Glomerular visceral epithelial cell (primary cell): Measurements from ENCODE around the gene GSG1L.

Experiments used
- DNase-seq: peaks from one replicate; pipeline ENCODE4 v3.0.0-alpha.2; 2016; ENCODE audit errors: extremely low spot score

The GSG1L gene

GRCh38 chr16:27791404-27791719 lies 272.2 kb downstream of the GSG1L start:
- DNase-seq, result no peak

DNA sequence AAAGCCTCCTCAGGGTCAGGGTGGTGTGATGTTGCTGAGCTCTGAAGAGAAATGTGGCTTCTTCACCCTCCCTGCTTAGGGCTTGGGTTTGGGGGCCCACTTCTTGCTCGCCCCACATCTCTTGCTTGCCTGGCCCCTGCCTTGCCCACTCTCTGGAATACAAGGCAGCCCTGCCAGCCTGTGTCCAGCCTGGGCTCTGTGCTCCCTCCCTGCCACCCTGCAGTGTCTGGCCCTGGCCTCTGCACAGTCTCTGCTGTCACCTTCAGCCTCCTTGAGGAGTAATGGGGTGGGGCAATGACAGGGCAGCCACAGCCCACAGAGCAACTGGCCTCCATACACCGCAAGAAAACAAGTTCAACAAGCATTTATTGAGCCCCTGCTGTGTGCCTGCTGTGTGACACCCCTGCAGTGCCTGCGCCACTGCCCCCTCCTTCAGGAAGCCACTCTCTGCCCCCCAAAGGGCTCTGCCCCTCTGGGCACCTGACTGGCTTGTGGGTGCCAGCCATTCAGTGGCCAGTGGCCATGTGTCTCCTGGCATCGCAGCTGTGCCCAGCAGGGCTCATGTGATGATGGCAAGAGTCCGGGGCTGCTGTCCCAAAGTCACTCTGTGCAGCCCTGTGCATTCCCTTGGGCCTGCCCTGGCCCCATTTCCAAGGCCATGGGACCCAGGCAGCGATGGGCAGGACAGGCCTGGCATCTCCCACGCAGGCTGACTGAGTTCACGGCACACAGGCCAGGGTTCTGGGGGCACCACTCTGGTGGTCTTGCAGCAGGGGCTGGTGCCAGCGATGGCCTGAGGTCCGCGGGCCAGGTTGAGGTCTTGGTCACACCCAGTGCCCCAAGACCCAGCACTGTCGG lies 272.7 kb downstream of the GSG1L start:
- DNase-seq, result no peak

GRCh38 chr16:27789595-27790241 lies 273.8 kb downstream of the GSG1L start:
- DNase-seq, result no peak

GRCh38 chr16:27789150-27789549 lies 274.4 kb downstream of the GSG1L start:
- DNase-seq, result no peak

GRCh38 chr16:27787665-27788064 lies 275.8 kb downstream of the GSG1L start:
- no peak for DNase-seq

DNA sequence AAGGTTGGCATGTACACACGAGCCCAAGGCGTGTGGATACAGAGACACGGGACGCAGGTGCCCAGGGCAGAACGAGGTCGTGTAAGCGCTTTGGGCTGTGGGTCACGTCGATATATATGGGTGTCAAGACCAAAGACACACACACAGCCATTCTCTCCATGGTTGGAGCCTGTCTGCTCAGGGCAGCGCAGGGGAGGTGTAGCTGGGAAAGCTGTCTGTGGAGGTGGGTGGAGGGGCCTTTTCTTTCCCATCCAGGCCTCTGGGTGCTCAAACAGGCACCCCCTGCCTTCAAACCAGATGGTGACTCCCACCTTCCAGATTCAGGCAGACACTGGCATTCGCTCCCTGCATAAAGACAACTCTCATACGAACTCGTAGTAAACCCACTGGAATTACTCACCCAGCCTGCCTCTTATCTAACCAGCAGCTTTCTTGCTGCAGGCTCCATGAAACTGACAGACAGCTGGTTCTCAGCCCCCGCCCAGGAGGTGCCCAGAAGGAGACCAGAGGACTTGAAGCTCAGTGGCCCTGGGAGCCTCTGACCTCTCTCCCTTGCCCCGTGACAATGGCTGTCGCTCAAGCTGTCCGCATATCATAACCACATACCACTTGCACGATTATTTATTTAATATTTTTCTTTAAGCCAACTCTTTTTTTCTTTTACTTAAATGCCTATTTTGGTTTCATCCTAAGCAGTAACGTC lies 276.4 kb downstream of the GSG1L start:
- no peak for DNase-seq

DNA sequence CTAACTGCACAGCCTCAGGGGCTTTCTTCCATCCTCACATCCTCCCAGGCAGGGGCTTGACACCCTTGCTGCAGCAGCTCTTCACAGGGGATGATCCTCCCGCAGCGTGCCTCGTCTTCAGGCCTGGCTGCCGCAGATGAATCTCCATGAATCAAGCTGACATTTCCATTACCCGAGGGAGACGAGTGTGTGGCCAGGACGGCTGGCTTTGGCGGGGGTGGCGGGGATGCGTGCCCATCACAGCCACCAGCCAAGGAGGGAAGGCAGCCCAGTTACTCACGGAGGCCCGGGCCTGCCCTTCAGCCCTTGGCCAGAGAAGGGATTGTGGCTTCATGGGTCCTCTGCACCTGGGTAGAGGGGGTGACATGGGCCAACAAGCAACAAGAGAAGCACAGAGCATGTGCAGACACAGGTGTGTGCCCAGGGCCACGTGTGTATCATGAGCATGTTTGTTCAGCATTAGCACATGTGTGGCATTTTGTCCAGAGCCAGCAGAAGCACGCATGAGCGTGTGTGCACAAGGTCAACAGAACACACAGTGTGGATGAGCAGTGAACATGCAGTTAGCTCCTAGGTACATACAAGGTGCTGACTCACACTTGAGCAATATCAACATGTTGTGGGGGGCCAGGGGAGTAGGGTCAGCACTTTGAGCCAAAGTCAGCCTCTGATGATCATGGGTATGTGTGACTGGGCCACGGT lies 277.1 kb downstream of the GSG1L start:
- DNase-seq, result no peak

DNA sequence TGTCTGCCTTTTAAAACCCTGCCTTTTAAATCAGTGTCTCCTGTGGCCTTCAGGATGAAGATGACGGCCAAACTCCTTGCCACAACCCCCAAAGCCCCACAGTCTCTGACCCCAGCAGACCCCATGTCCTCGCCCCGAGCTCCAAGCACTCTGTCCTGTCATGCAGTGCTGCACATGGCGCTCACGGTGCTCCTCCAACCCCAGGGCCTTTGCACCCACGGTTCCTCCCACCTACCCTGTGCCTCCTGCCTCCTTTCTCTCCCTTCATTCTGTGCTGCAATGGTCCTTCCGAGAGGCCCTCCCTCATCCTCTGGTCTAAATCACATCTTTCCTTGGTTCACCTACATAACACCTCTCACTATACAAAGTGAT lies 278.2 kb downstream of the GSG1L start:
- no peak for DNase-seq

DNA sequence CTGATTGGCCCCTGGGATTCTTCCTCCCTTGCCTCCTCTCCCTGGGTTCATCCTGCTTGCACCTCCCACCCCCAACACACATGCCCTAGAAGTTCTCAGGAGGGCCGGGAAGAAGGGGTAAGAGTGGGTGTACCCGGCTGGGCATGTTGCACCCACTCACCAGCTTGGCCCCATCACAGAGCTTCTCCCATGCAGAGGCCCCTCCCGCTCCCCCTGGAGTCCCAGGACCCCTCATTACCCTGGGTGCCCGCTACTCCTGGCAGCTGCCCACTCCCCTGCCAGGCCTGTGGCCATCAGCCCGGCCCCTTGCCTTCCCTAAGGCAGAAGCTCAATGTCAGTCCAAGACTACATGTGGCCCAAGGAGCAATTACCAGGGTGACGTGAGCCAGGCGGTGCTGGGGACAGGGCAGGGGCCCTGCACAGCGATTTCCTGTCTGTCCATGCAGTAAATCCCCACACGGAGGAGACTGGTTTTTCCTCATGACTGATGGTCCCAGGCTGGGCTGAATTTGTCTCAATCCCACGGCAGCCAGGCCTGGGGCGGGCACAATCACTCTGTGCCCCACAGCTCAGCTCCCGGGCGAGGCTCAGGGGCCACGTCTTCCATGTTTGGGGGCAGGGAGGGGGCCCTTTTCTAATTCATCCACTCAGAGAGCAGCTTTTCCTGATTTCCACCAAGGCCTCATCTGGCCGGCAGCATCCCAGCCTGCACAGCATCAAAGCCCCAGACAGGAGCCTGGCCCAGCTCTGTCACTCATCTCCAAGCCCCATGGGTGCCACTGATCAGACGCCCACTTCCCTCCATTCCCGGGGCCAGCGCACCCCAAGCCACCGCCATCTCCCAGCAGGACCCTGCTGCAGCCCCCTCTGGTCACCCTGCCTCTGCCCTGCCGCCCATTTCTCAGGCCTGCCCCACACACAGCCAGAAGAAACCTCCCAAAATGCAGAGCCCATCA lies 278.9 kb downstream of the GSG1L start:
- no peak for DNase-seq

- no peak for DNase-seq
Observed at GRCh38 chr16:27781981-27782880, 281.3 kb downstream of the GSG1L start.

GRCh38 chr16:27781195-27781524 lies 282.4 kb downstream of the GSG1L start:
- no peak for DNase-seq

DNA sequence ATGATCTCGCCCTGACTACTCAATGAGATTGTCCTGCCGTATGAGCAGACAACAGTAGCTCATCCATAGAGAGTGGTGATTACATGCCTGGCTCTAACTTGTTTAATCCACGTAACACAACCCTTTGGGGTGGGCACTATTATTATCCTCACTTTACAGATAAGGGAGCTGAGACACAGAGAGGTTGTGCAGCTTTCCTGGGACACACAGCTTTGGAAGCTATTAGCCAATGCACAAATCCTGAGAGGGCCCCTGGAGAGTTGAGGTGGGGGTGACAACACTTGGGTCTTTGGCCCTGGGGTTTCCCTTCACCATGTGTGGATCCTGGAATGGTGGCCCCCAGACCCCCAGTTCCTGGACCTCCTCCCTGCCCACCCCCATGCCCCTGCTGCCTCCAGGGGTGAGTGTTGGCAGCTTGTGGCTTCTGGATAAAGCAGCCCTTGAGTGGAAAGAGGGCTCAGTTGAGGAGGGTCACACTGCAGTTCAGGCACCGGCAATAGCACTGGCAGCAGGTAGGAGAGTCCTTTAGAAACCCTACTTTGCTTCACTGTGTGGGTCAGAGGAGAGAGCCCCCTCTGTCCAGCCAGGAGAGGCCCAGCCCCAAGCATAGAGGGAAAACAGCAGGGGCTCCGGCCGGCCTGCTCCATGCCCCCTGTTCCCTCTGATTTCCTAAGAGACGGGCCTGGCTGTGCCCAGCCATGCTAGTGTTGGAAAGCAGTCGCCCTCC lies 282.9 kb downstream of the GSG1L start:
- no peak for DNase-seq

DNA sequence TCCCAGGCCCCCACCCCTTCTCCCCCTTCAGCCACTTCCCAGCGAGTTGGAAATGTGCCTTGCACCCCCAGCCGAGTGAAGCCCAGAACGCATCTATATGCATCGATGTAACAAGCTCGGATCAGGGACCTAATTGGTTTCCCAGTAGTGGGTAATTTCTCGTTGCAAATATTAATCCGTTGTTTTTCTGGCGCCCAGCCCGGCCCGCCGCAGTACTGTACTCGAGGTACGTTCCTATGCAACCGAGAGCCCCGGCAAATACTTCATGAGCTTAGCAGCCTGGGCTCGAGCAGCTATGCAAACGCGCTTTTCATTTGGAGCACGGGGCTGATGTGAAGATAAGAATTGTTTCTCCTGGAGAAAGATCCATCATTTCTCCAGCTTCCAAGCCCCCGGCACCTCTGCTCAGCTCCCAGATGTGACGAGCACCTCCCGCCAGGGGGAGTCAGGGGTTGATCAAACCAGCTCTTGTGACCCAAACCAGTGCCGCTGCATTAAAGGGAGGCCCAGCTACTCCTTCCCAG lies 283.8 kb downstream of the GSG1L start:
- no peak for DNase-seq

GRCh38 chr16:27778926-27779570 lies 284.5 kb downstream of the GSG1L start:
- DNase-seq, result no peak

DNA sequence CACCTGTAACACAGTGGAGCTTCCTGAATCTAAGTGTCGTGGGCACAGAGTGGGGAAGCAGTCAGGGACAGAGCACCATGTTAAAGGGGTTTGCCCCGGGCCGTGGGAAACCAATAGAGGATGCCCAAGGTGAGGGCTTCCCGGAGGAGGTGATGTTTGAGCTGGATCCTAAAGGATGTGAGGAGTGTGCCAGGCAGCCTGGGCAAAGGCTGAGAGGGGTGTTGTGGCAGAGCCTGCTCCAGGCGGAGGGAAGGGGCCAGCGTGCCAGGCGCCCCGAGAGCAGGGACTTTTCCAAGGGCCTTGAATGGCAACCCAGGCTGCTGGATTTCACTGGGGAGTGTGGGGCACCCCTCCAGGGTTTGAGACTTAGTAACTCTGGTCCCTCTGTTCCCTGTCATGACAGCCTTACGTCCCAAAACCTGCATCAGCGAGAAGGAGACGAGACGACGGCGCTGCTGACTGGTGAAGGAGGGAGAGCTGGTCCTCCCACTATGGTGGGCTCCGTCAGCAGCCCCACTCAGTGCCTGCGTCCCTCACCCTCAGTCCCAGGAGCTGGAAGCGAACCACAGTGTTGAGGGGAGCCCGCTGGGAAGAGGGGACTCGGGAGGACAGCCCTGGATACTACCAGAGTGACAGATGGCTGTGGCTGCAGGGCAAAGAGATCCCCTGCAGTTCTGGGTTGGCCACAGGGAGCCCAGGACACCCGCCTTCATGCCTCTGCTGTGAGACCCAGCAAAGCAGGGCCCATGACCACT lies 285.2 kb downstream of the GSG1L start:
- no peak for DNase-seq

DNA sequence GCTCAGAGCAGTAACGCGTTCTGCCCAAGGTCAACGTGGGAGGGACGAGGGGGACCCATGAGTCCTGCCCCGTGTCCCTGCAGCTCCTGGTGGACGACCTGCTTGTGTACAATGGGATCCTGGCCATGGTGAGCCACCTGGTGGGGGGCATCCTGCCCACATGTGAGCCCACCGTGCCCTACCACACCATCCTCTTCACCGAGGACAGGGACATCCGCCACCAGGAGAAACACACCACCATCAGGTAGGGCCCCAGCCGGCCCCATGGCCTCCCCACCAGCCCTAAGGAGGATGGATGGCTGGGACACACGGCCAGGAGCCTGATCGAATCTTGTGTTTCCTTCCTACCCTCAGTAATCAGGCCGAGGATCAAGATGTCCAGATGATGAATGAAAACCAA lies 286.0 kb downstream of the GSG1L start:
- no peak for DNase-seq

DNA sequence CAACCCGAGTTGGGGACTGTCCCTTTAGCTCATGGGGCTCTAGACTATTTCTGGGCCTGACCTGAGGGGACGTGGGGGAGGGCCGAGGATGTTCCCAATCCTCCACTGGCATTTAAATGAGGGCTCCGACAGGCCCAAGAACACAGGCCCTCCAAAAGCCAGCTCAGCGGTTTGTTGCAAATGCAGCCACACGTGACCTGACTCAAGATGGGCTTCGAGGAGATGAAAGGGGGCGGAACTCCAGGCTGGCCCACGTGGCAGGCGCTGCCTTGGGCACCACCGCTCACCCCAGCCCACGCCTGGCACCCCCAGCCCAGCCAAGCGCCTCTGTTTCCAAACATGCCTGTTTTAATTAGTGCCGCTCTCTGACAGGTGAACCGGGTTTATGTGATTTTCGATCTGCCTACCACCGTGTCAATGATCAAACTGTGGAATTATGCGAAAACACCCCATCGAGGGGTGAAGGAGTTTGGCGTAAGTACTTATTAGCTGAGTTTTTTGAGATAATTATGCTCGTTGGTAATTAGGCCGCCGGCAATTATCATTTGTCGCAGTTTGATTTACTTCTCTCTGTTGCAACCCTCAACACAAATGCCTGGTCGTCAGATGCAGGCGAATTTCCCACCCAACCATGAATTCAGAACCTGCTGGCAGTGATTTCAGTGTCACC lies 286.8 kb downstream of the GSG1L start:
- DNase-seq, result no peak

DNA sequence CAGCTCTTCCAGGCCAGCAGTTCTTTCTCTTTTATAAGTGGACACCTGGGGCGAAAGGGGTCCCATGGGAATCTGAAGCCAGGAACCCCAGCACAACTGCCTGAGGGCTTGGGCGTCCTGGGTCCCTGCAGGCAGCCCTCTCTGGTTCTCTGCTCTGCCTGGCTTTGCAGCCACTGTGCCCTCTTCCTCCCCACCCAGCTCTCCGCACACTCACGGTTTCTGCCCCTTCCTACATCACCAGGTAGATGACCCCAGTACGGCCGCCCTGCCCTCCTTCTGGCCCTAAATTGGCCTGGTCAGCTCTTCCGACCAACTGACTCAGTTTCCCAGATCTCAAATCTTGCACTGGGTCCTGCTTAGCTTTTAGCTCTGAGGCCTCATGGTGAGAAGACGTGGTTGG lies 288.3 kb downstream of the GSG1L start:
- DNase-seq, result no peak
